MM.1S (cell line): ENCODE results near the gene SEC22C.

Experiments used
- DNase-seq: peaks from one replicate; pipeline ENCODE4 v3.0.0-alpha.2; 2015
- H2AFZ ChIP-seq: fragments of 300-600 bp; sonication (generic); 2 replicates; pipeline ENCODE4 v1.6.0; 2016; ENCODE audit warnings: antibody characterized with exemption, low read length
- H3F3A ChIP-seq: fragments of 300-600 bp; sonication (generic); 2 replicates; pipeline ENCODE4 v1.6.1; 2016; ENCODE audit warnings: mild to moderate bottlenecking, antibody characterized with exemption, low read length, moderate library complexity, mixed read lengths; ENCODE audit not compliant: insufficient read depth
- H3K27ac ChIP-seq: fragments of 300-600 bp; sonication (generic); 2 replicates; pipeline ENCODE4 v1.5.1; 2016; ENCODE audit warnings: mild to moderate bottlenecking, low read length
- H3K27me3 ChIP-seq: fragments of 300-600 bp; sonication (generic); replicated peaks from 2 replicates; pipeline ENCODE4 v1.6.0; 2016; ENCODE audit warnings: low read length; ENCODE audit not compliant: insufficient read depth
- H3K36me3 ChIP-seq: fragments of 300-600 bp; sonication (generic); replicated peaks from 2 replicates; pipeline ENCODE4 v1.6.1; 2016; ENCODE audit warnings: mild to moderate bottlenecking, low read length, mixed read lengths; ENCODE audit not compliant: insufficient read depth
- H3K4me1 ChIP-seq: fragments of 300-600 bp; sonication (generic); 2 replicates; pipeline ENCODE4 v1.6.1; 2016; ENCODE audit warnings: low read length, mixed read lengths
- H3K4me2 ChIP-seq: fragments of 300-600 bp; sonication (generic); 2 replicates; pipeline ENCODE4 v1.6.0; 2016; ENCODE audit warnings: low read depth, low read length
- H3K4me3 ChIP-seq: fragments of 300-600 bp; sonication (generic); 2 replicates; pipeline ENCODE4 v1.5.1; 2016; ENCODE audit warnings: low read length, mixed read lengths
- H3K79me2 ChIP-seq: fragments of 300-600 bp; sonication (generic); 2 replicates; pipeline ENCODE4 v1.6.1; 2016; ENCODE audit warnings: mixed run types, low read length, mixed read lengths
- H3K9ac ChIP-seq: fragments of 300-600 bp; sonication (generic); 2 replicates; pipeline ENCODE4 v1.6.1; 2016; ENCODE audit warnings: low read length, mixed read lengths
- H3K9me2 ChIP-seq: fragments of 300-600 bp; sonication (generic); replicated peaks from 2 replicates; pipeline ENCODE4 v1.6.1; 2016; ENCODE audit warnings: mild to moderate bottlenecking, low read length, mixed read lengths; ENCODE audit not compliant: insufficient read depth
- H3K9me3 ChIP-seq: fragments of 300-600 bp; sonication (generic); replicated peaks from 2 replicates; pipeline ENCODE4 v1.6.1; 2016; ENCODE audit warnings: mild to moderate bottlenecking, low read length, mixed read lengths; ENCODE audit not compliant: insufficient read depth
- H4K20me1 ChIP-seq: fragments of 300-600 bp; sonication (generic); 2 replicates; pipeline ENCODE4 v1.6.1; 2016; ENCODE audit warnings: mild to moderate bottlenecking, low read length, moderate library complexity, mixed read lengths; ENCODE audit not compliant: insufficient read depth
- EZH2 ChIP-seq: fragments of 300-600 bp; sonication (generic); optimal IDR thresholded peaks from 2 replicates; pipeline ENCODE3; 2017; ENCODE audit warnings: low read depth, mild to moderate bottlenecking, antibody characterized with exemption, low read length, mixed read lengths
- EZH2phosphoT487 ChIP-seq: fragments of 300-600 bp; sonication (generic); IDR thresholded peaks from 2 replicates; pipeline ENCODE4 v1.6.1; 2018; ENCODE audit warnings: antibody characterized with exemption, low read length
- TF ChIP-seq, protein P1 (sequence below): fragments of 300-600 bp; sonication (generic); IDR thresholded peaks from 2 replicates; pipeline ENCODE4 v1.5.1; 2016; ENCODE audit warnings: antibody characterized with exemption, low read length, mixed read lengths

The SEC22C gene

DNA sequence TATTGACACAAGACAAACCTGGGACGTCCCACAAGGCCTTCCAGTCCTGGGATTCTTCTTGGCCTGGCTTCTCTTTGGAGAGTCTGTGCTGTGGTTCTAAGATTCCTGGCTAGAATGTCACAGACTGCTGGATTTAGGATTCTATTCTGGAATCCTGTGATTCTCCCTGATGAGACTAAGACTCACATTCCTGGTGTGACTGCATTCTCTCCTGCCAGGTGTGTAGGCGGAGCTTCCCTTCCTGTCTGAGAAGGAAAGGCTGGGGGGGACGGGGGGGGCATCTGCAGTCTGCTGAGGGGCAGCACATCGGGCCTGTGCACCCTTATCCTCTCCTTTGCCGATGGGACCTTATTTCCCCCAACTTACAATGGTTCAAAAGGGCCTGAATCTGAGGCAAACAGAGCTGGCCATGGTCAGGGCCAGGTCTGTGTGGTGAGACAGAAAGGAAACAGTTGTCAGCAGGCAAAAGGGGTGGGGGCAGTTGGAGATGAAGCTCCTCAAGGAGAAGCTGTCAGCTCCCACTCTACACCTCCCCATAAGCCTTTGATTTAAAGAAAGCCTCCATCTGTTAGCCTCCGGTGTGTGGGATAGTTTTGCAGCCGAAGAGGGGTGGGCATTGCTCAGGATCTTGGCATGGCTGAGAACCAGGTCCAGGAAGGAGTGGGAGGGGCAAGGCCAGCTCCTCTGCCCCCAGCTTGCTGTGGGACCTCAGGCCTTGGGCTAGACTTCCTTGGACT is 48.4 kb downstream of the SEC22C start:
- Histone ChIP-seq H3K36me3 (no peaks in the 10 kb centered on the region), H3K4me3 (no peak overlapping the region)

DNA sequence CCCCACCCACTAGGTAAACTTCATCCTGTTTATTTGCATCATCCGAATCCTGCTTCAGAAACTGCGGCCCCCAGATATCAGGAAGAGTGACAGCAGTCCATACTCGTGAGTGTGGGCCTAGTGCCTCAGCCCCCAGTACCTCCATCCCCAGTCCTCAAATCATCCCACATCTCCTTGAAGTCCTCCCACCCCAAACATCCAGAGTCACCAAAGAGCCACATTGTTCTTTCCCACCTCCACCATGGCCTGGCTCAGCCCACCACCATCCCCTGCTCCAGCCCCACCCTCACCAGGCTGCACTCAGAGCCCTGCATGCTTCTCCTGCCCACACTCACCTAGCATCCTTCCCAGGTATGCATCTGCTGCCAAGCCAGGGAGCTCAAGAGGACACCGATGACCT is 49.5 kb downstream of the SEC22C start:
- DNase-seq, result no peak
- Histone ChIP-seq H3K4me3 (no peak overlapping the region), H3K4me2 (no peak overlapping the region), H4K20me1 (no peaks in the 10 kb centered on the region), H3F3A (no peaks in the 10 kb centered on the region), H3K4me1 (no peaks in the 10 kb centered on the region), H3K9ac (no peak overlapping the region), H3K27ac (no peak overlapping the region), H3K27me3 (no peaks in the 10 kb centered on the region), H3K36me3 (no peaks in the 10 kb centered on the region), H3K79me2 (no peaks in the 10 kb centered on the region), H2AFZ (no peak overlapping the region), H3K9me2 (no peaks in the 10 kb centered on the region), H3K9me3 (no peaks in the 10 kb centered on the region)
- TF ChIP-seq EZH2, result no peak
- TF ChIP-seq, protein P1, sequence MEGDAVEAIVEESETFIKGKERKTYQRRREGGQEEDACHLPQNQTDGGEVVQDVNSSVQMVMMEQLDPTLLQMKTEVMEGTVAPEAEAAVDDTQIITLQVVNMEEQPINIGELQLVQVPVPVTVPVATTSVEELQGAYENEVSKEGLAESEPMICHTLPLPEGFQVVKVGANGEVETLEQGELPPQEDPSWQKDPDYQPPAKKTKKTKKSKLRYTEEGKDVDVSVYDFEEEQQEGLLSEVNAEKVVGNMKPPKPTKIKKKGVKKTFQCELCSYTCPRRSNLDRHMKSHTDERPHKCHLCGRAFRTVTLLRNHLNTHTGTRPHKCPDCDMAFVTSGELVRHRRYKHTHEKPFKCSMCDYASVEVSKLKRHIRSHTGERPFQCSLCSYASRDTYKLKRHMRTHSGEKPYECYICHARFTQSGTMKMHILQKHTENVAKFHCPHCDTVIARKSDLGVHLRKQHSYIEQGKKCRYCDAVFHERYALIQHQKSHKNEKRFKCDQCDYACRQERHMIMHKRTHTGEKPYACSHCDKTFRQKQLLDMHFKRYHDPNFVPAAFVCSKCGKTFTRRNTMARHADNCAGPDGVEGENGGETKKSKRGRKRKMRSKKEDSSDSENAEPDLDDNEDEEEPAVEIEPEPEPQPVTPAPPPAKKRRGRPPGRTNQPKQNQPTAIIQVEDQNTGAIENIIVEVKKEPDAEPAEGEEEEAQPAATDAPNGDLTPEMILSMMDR, result no peak
- TF ChIP-seq EZH2phosphoT487, result no peak

More for the DNA sequence above, 48.4 kb downstream of the SEC22C start:
- no peaks in the 10 kb centered on the region for H3K4me1 ChIP-seq
- no peaks in the 10 kb centered on the region for H3K79me2 ChIP-seq
- no peaks in the 10 kb centered on the region for H3F3A ChIP-seq
- H2AFZ ChIP-seq, result no peak overlapping the region
- H3K4me2 ChIP-seq, result no peak overlapping the region
- DNase-seq, result no peak
- no peaks in the 10 kb centered on the region for H3K9me2 ChIP-seq
- no peak overlapping the region for H3K9ac ChIP-seq
- H3K27me3 ChIP-seq, result no peaks in the 10 kb centered on the region
- no peaks in the 10 kb centered on the region for H3K9me3 ChIP-seq
- H3K27ac ChIP-seq, result no peak overlapping the region
- no peaks in the 10 kb centered on the region for H4K20me1 ChIP-seq
- TF ChIP-seq, protein P1, result no peak
- TF ChIP-seq EZH2 (no peak), EZH2phosphoT487 (no peak)

DNA sequence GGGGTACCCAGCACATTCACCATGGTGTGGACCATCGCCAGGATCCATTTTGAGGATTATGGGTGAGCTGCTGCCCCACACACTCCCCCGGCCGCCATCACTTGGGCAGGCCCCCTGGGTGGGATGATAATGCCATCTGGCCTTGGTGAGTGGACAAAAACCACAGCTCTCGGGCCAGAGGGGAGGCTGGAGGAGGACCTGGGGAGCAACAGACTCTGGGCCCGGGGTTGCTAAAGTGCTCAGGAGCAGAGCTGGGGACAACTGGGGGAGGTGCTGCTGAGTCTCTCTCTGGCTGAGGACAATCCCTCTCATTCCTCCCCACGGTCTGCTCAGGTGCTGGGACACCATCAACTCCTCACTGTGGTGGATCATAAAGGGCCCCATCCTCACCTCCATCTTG is 50.3 kb downstream of the SEC22C start:
- no peaks in the 10 kb centered on the region for H3K9me2 ChIP-seq
- no peaks in the 10 kb centered on the region for H3K9me3 ChIP-seq
- H4K20me1 ChIP-seq, result no peaks in the 10 kb centered on the region
- no peaks in the 10 kb centered on the region for H3K27me3 ChIP-seq
- no peaks in the 10 kb centered on the region for H3F3A ChIP-seq
- no peaks in the 10 kb centered on the region for H3K36me3 ChIP-seq
- no peak for TF ChIP-seq EZH2phosphoT487
- TF ChIP-seq, protein P1, result no peak
- no peak for TF ChIP-seq EZH2
- H3K9ac ChIP-seq, result no peak overlapping the region
- no peak overlapping the region for H3K4me2 ChIP-seq
- no peak for DNase-seq
- H3K79me2 ChIP-seq, result no peaks in the 10 kb centered on the region
- no peak overlapping the region for H3K27ac ChIP-seq
- no peaks in the 10 kb centered on the region for H3K4me1 ChIP-seq
- H2AFZ ChIP-seq, result no peak overlapping the region
- H3K4me3 ChIP-seq, result no peak overlapping the region
